Immature natural killer cell (primary cell): Measurements from ENCODE around the gene VIL1. TPM values are rescaled to one million over a fixed set of nuclear protein-coding genes. Genes with fewer than 3 reads are reported as not detected.
A peak's percentile ranks its signal among the peaks of the same experiment; 100 is the strongest.

ENCODE experiments used
- DNase-seq, 3 donors: peaks; one replicate each; pipeline ENCODE4 v3.0.0; 2022; ENCODE audit warnings: mixed read lengths in 1 of 3
- H3K27ac Mint-ChIP-seq, 6 donors: one replicate each; pipeline ENCODE4 v1.8.0; 2020; ENCODE audit warnings: mixed read lengths in 6 of 6, mild to moderate bottlenecking in 5 of 6, inconsistent platforms in 4 of 6, moderate library complexity in 3 of 6
- H3K27me3 Mint-ChIP-seq, 3 donors: one replicate each; pipeline ENCODE4 v1.8.0; 2020 to 2021; ENCODE audit warnings: low read depth in 3 of 3, mild to moderate bottlenecking in 3 of 3, mixed read lengths in 3 of 3, moderate library complexity in 3 of 3, inconsistent platforms in 1 of 3
- H3K36me3 Mint-ChIP-seq, 3 donors: one replicate each; pipeline ENCODE4 v1.8.0; 2020; ENCODE audit warnings: mixed read lengths in 3 of 3, inconsistent platforms in 2 of 3, mild to moderate bottlenecking in 2 of 3
- H3K4me1 Mint-ChIP-seq, 2 donors: one replicate each; pipeline ENCODE4 v1.8.0; 2020; ENCODE audit warnings: inconsistent platforms in 2 of 2, mild to moderate bottlenecking in 2 of 2, mixed read lengths in 2 of 2, moderate library complexity in 1 of 2
- H3K4me3 Mint-ChIP-seq, 5 donors: one replicate each; pipeline ENCODE4 v1.8.0; 2020; ENCODE audit warnings: mild to moderate bottlenecking in 5 of 5, mixed read lengths in 5 of 5, inconsistent platforms in 3 of 5, moderate library complexity in 3 of 5
- H3K9me3 Mint-ChIP-seq, 6 donors: one replicate each; pipeline ENCODE4 v1.8.0; 2020; ENCODE audit warnings: mild to moderate bottlenecking in 6 of 6, mixed read lengths in 6 of 6, inconsistent platforms in 4 of 6, moderate library complexity in 3 of 6
- polyA plus RNA-seq, 3 donors: library from polyadenylated mRNA; unstranded; fragments of 300-500 nt; fragmentation: Illumina TruSeq; gene quantifications; one replicate each; pipeline ENCODE4 v1.2.3, GENCODE V29; 2021

VIL1 gene
- polyA plus RNA-seq, 3 donors from 2014 or later = 0.47 to 0.63 TPM; not detected in 1

GRCh38 chr2:218446547-218446946 is 27.6 kb downstream of the VIL1 start:
- Mint-ChIP-seq H3K4me3 (no peak overlapping the region), H3K9me3 (peaks cover 0 to 2% (median 0%) of the 10 kb centered on the region in 6 donors), H3K36me3 (peaks cover 9 to 31% (median 12%) of the 10 kb centered on the region in 3 donors), H3K27me3 (no peaks in the 10 kb centered on the region), H3K4me1 (no peaks in the 10 kb centered on the region), H3K27ac (no peak overlapping the region)
- no peak for DNase-seq

- peaks cover 0 to 2% (median 0%) of the 10 kb centered on the region in 6 donors for H3K9me3 Mint-ChIP-seq
- no peaks in the 10 kb centered on the region for H3K4me1 Mint-ChIP-seq
- H3K27ac Mint-ChIP-seq = no peak overlapping the region
- H3K4me3 Mint-ChIP-seq = no peak overlapping the region
- peaks cover 9 to 31% (median 12%) of the 10 kb centered on the region in 3 donors for H3K36me3 Mint-ChIP-seq
- DNase-seq = no peak
- H3K27me3 Mint-ChIP-seq = no peaks in the 10 kb centered on the region
Measured at GRCh38 chr2:218447072-218447471, 28.1 kb downstream of the VIL1 start.

- Mint-ChIP-seq H3K4me3 (no peak overlapping the region), H3K4me1 (no peaks in the 10 kb centered on the region), H3K9me3 (peaks cover 0 to 2% (median 0%) of the 10 kb centered on the region in 6 donors), H3K36me3 (peaks cover 18 to 33% (median 22%) of the 10 kb centered on the region in 3 donors), H3K27ac (no peak overlapping the region), H3K27me3 (no peaks in the 10 kb centered on the region)
- no peak for DNase-seq
Measured at GRCh38 chr2:218448934-218449333, 30.0 kb downstream of the VIL1 start.

DNA sequence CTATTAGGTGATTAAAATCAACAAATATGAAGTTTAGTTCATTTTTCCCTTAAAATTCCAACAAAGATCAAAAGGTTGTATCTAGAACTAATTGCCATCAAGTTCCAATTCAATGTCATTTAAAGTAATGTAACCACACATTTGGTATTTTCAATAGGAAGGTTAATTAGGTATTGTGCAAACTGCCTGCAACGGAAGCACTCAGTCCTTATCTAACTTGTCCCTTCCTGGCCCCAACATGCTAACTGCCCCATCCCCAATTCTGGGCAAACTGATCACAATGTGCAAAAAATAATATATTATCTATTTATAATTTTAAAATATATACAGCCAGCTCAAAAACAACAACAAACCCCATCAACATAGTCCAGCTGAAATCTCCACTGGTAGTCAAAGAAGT is 33.2 kb downstream of the VIL1 start:
- no peak overlapping the region for H3K27ac Mint-ChIP-seq
- H3K4me3 Mint-ChIP-seq = no peak overlapping the region
- no peaks in the 10 kb centered on the region for H3K4me1 Mint-ChIP-seq
- H3K36me3 Mint-ChIP-seq = peaks cover 32 to 46% (median 46%) of the 10 kb centered on the region in 3 donors
- no peaks in the 10 kb centered on the region for H3K9me3 Mint-ChIP-seq
- DNase-seq = no peak
- H3K27me3 Mint-ChIP-seq = no peaks in the 10 kb centered on the region

DNA sequence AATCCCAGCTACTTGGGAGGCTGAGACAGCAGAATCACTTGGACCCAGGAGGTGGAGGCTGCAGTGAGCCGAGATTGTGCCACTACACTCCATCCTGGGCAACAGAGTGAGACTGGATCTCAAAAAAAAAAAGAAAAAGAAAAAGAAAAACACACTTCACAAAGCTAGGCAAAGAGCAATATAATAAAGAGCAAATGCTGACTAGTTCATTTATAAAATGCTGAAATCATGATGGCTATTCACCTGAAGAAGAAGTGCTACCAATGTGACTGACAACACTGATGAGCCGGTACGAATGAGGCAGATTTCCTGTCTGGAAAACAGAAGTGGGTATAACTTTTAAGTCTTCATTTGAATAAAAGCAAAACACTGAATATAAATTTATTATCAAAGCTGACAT is 37.9 kb downstream of the VIL1 start:
- Mint-ChIP-seq H3K4me3 (no peak overlapping the region), H3K27me3 (no peaks in the 10 kb centered on the region), H3K36me3 (peaks cover 24 to 45% (median 33%) of the 10 kb centered on the region in 3 donors), H3K4me1 (no peaks in the 10 kb centered on the region), H3K27ac (no peak overlapping the region), H3K9me3 (no peaks in the 10 kb centered on the region)
- no peak for DNase-seq

DNA sequence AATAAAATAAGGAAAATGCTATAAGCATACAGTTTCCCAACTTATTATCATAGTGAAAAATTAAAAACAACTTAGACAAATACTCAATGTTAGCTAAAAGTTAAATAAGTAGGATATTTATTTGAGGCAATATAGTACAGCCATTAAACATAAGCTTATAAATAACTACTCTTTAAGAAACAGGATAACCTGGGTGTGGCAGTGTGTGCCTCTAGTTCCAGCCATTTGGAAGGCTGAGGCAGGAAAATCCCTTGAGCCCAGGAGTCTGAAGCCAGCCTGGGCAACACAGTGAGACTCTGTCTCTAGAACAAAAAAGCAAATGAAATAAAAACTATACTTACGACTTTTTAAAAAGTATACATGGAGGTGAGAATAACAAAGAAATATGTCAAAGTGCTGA is 39.7 kb downstream of the VIL1 start:
- peak overlapping the region in 2 of 6 donors; percentile 5 to 45 for H3K27ac Mint-ChIP-seq
- no peaks in the 10 kb centered on the region for H3K9me3 Mint-ChIP-seq
- H3K4me3 Mint-ChIP-seq = no peak overlapping the region
- no peak for DNase-seq
- no peaks in the 10 kb centered on the region for H3K4me1 Mint-ChIP-seq
- peaks cover 26 to 44% (median 42%) of the 10 kb centered on the region in 3 donors for H3K36me3 Mint-ChIP-seq
- no peaks in the 10 kb centered on the region for H3K27me3 Mint-ChIP-seq

GRCh38 chr2:218465987-218466633 is 47.2 kb downstream of the VIL1 start:
- H3K36me3 Mint-ChIP-seq = peaks cover 8 to 20% (median 13%) of the 10 kb centered on the region in 3 donors
- peaks cover 0 to 4% (median 0%) of the 10 kb centered on the region in 3 donors for H3K27me3 Mint-ChIP-seq
- DNase-seq = peak; percentile 18 to 26 (median 20)
- H3K9me3 Mint-ChIP-seq = no peaks in the 10 kb centered on the region
- no peak overlapping the region for H3K4me3 Mint-ChIP-seq
- H3K4me1 Mint-ChIP-seq = peaks cover 13 to 18% of the 10 kb centered on the region in 2 donors
- H3K27ac Mint-ChIP-seq = peak overlapping the region in 4 of 6 donors; percentile 12 to 57 (median 21)

GRCh38 chr2:218470448-218470847 is 51.5 kb downstream of the VIL1 start:
- DNase-seq = no peak
- H3K4me3 Mint-ChIP-seq = no peak overlapping the region

GRCh38 chr2:218471036-218471435 is 52.1 kb downstream of the VIL1 start:
- no peak for DNase-seq
- peaks cover 9 to 28% (median 21%) of the 10 kb centered on the region in 3 donors for H3K36me3 Mint-ChIP-seq

More at GRCh38 chr2:218470448-218470847, 51.5 kb downstream of the VIL1 start:
- H3K27ac Mint-ChIP-seq = peak overlapping the region; percentile 4 to 89 (median 84)
- H3K36me3 Mint-ChIP-seq = peaks cover 9 to 28% (median 21%) of the 10 kb centered on the region in 3 donors
- H3K4me1 Mint-ChIP-seq = peaks cover 21 to 30% of the 10 kb centered on the region in 2 donors
- H3K27me3 Mint-ChIP-seq = peaks cover 0 to 4% (median 0%) of the 10 kb centered on the region in 3 donors
- no peaks in the 10 kb centered on the region for H3K9me3 Mint-ChIP-seq

GRCh38 chr2:218471982-218472381 is 53.1 kb downstream of the VIL1 start:
- no peak for DNase-seq
- H3K27ac Mint-ChIP-seq = peak overlapping the region in 4 of 6 donors; percentile 13 to 58 (median 38)
- peaks cover 9 to 28% (median 24%) of the 10 kb centered on the region in 3 donors for H3K36me3 Mint-ChIP-seq
- no peaks in the 10 kb centered on the region for H3K9me3 Mint-ChIP-seq
- H3K27me3 Mint-ChIP-seq = peaks cover 0 to 4% (median 0%) of the 10 kb centered on the region in 3 donors
- H3K4me3 Mint-ChIP-seq = peak overlapping the region in 2 of 5 donors; percentile 32 to 33
- peaks cover 15 to 22% of the 10 kb centered on the region in 2 donors for H3K4me1 Mint-ChIP-seq

More at GRCh38 chr2:218471036-218471435, 52.1 kb downstream of the VIL1 start:
- Mint-ChIP-seq H3K9me3 (no peaks in the 10 kb centered on the region), H3K27ac (peak overlapping the region; percentile 60 to 89 (median 84)), H3K4me3 (peak overlapping the region in 2 of 5 donors; percentile 2 to 73), H3K27me3 (peaks cover 0 to 4% (median 0%) of the 10 kb centered on the region in 3 donors), H3K4me1 (peaks cover 19 to 27% of the 10 kb centered on the region in 2 donors)

- peaks cover 9 to 33% (median 26%) of the 10 kb centered on the region in 3 donors for H3K36me3 Mint-ChIP-seq
- peaks cover 15 to 22% of the 10 kb centered on the region in 2 donors for H3K4me1 Mint-ChIP-seq
- DNase-seq = no peak
- H3K27me3 Mint-ChIP-seq = peaks cover 0 to 4% (median 0%) of the 10 kb centered on the region in 3 donors
- no peak overlapping the region for H3K4me3 Mint-ChIP-seq
- H3K9me3 Mint-ChIP-seq = no peaks in the 10 kb centered on the region
- H3K27ac Mint-ChIP-seq = peak overlapping the region in 3 of 6 donors; percentile 13 to 29 (median 25)
Measured at GRCh38 chr2:218472988-218473387, 54.1 kb downstream of the VIL1 start.

- no peak for DNase-seq
- H3K27ac Mint-ChIP-seq = no peak overlapping the region
- peaks cover 15 to 22% of the 10 kb centered on the region in 2 donors for H3K4me1 Mint-ChIP-seq
- peaks cover 0 to 4% (median 0%) of the 10 kb centered on the region in 3 donors for H3K27me3 Mint-ChIP-seq
- H3K9me3 Mint-ChIP-seq = no peaks in the 10 kb centered on the region
- H3K4me3 Mint-ChIP-seq = no peak overlapping the region
- peaks cover 14 to 38% (median 36%) of the 10 kb centered on the region in 3 donors for H3K36me3 Mint-ChIP-seq
Measured at GRCh38 chr2:218474527-218474926, 55.6 kb downstream of the VIL1 start.

DNA sequence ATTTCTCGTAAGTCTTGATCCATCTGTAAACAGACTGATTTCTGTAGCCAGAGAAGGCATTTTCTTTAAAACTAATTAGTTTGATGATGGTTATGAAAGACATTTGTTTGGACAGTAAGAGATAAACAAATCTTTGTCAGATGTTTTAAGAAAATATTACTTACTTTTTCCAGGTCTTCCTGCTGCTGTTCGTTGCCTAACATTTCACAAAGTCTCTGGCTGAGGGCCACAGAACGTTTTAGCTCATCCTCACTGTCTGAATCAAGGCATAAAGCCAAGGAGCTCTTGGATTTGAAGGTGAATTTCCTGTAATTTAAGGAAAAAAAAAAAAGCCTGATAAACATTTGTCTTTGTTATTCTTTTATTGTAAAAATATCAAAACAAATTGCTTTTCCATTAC is 57.8 kb downstream of the VIL1 start:
- H3K36me3 Mint-ChIP-seq = peaks cover 22 to 47% (median 34%) of the 10 kb centered on the region in 3 donors

DNA sequence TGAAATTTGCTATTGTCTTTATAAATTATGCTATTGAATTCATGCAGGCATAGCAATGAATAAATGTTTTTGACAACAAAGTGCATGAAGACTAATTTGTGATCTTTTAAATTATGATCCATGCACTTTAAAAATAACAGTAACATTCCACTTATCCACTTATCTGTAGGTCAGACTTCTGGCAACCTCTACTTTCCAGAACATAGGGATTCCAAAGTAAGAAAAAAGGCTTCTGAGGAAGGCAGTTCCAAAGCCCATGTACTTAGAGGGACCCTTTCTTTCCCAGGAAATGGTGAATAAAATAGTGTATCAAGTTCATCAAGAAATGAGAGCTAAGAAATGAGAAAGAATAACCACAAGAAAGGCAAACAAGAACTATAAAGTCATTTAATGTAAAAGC is 58.3 kb downstream of the VIL1 start:
- H3K27ac Mint-ChIP-seq = no peak overlapping the region
- no peak overlapping the region for H3K4me3 Mint-ChIP-seq
- H3K9me3 Mint-ChIP-seq = no peaks in the 10 kb centered on the region
- DNase-seq = no peak
- no peaks in the 10 kb centered on the region for H3K27me3 Mint-ChIP-seq
- peaks cover 22 to 50% (median 34%) of the 10 kb centered on the region in 3 donors for H3K36me3 Mint-ChIP-seq
- peaks cover 0 to under 1% of the 10 kb centered on the region in 2 donors for H3K4me1 Mint-ChIP-seq

More for the DNA sequence above, 57.8 kb downstream of the VIL1 start:
- Mint-ChIP-seq H3K27me3 (no peaks in the 10 kb centered on the region), H3K4me1 (peaks cover 3 to 6% of the 10 kb centered on the region in 2 donors), H3K9me3 (no peaks in the 10 kb centered on the region), H3K4me3 (no peak overlapping the region), H3K27ac (no peak overlapping the region)
- no peak for DNase-seq
